ENCODE measurements around the gene PTPRM.

GRCh38 chr18:7743256-7743655 lies 176.1 kb downstream of the PTPRM start:
- TF ChIP-seq, protein P1, sequence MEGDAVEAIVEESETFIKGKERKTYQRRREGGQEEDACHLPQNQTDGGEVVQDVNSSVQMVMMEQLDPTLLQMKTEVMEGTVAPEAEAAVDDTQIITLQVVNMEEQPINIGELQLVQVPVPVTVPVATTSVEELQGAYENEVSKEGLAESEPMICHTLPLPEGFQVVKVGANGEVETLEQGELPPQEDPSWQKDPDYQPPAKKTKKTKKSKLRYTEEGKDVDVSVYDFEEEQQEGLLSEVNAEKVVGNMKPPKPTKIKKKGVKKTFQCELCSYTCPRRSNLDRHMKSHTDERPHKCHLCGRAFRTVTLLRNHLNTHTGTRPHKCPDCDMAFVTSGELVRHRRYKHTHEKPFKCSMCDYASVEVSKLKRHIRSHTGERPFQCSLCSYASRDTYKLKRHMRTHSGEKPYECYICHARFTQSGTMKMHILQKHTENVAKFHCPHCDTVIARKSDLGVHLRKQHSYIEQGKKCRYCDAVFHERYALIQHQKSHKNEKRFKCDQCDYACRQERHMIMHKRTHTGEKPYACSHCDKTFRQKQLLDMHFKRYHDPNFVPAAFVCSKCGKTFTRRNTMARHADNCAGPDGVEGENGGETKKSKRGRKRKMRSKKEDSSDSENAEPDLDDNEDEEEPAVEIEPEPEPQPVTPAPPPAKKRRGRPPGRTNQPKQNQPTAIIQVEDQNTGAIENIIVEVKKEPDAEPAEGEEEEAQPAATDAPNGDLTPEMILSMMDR (conservative IDR thresholded peaks at IDR 0.05; ENCODE audit: low read depth in 2 of 2) = no peak
- no peak for TF ChIP-seq REST (IDR thresholded peaks at IDR 0.05; ENCODE audit: unreplicated experiment)
